ENCODE results near the gene KCNAB2.

Gene KCNAB2

GRCh38 chr1:6108476-6108875 lies 62.8 kb downstream of the KCNAB2 start:
- no peak for DNase-seq (ENCODE audit: low read depth in 2 of 2)

GRCh38 chr1:6108937-6109614 lies 63.4 kb downstream of the KCNAB2 start:
- no peak for DNase-seq (ENCODE audit: low read depth in 2 of 2)

GRCh38 chr1:6109688-6110087 lies 64.0 kb downstream of the KCNAB2 start:
- no peak for DNase-seq (ENCODE audit: low read depth in 2 of 2)

GRCh38 chr1:6110326-6110725 lies 64.6 kb downstream of the KCNAB2 start:
- no peak for DNase-seq (ENCODE audit: low read depth in 2 of 2)

GRCh38 chr1:6111571-6111970 lies 65.9 kb downstream of the KCNAB2 start:
- DNase-seq (ENCODE audit: low read depth in 2 of 2): no peak

GRCh38 chr1:6111991-6112689 lies 66.5 kb downstream of the KCNAB2 start:
- no peak for DNase-seq (ENCODE audit: low read depth in 2 of 2)

- DNase-seq (ENCODE audit: low read depth in 2 of 2): no peak
Measured at GRCh38 chr1:6112690-6113005, 67.0 kb downstream of the KCNAB2 start.

- DNase-seq (ENCODE audit: low read depth in 2 of 2): no peak
Measured at GRCh38 chr1:6113116-6113515, 67.4 kb downstream of the KCNAB2 start.

- DNase-seq (ENCODE audit: low read depth in 2 of 2): no peak
Measured at GRCh38 chr1:6113745-6114144, 68.1 kb downstream of the KCNAB2 start.

GRCh38 chr1:6116137-6116536 lies 70.4 kb downstream of the KCNAB2 start:
- no peak for DNase-seq (ENCODE audit: low read depth in 2 of 2)

- DNase-seq (ENCODE audit: low read depth in 2 of 2): no peak
Measured at GRCh38 chr1:6117064-6117463, 71.4 kb downstream of the KCNAB2 start.

GRCh38 chr1:6117624-6118023 lies 71.9 kb downstream of the KCNAB2 start:
- no peak for DNase-seq (ENCODE audit: low read depth in 2 of 2)

GRCh38 chr1:6118415-6118814 lies 72.7 kb downstream of the KCNAB2 start:
- no peak for DNase-seq (ENCODE audit: low read depth in 2 of 2)

GRCh38 chr1:6121021-6121421 lies 75.3 kb downstream of the KCNAB2 start:
- DNase-seq (ENCODE audit: low read depth in 2 of 2): no peak

GRCh38 chr1:6121651-6122370 lies 76.1 kb downstream of the KCNAB2 start:
- DNase-seq (ENCODE audit: low read depth in 2 of 2): no peak

GRCh38 chr1:6123083-6123482 lies 77.4 kb downstream of the KCNAB2 start:
- DNase-seq (ENCODE audit: low read depth in 2 of 2): no peak

- DNase-seq (ENCODE audit: low read depth in 2 of 2): no peak
Measured at GRCh38 chr1:6123816-6124215, 78.1 kb downstream of the KCNAB2 start.

- no peak for DNase-seq (ENCODE audit: low read depth in 2 of 2)
Measured at GRCh38 chr1:6124341-6124740, 78.7 kb downstream of the KCNAB2 start.

GRCh38 chr1:6124746-6125365 lies 79.2 kb downstream of the KCNAB2 start:
- no peak for DNase-seq (ENCODE audit: low read depth in 2 of 2)

GRCh38 chr1:6125366-6125765 lies 79.7 kb downstream of the KCNAB2 start:
- no peak for DNase-seq (ENCODE audit: low read depth in 2 of 2)

- no peak for DNase-seq (ENCODE audit: low read depth in 2 of 2)
Measured at GRCh38 chr1:6126028-6126427, 80.3 kb downstream of the KCNAB2 start.

GRCh38 chr1:6126521-6127067 lies 80.9 kb downstream of the KCNAB2 start:
- DNase-seq (ENCODE audit: low read depth in 2 of 2): no peak
